Kidney (tissue), 14 donors: ENCODE results near the gene IL1F10. TPM values are rescaled to one million over a fixed set of nuclear protein-coding genes. Genes with fewer than 3 reads are reported as not detected.
"Not testable (repeated sequence)": the region's sequence is repeated elsewhere in the genome, so short reads cannot be mapped to it uniquely, and the experiment has no call there.

Source experiments
- DNase-seq, 5 donors: peaks; one replicate each; pipeline ENCODE4 v3.0.0-alpha.2; 2013 to 2020
- FAIRE-seq: peaks from 2 replicates; lab custom pipeline; 2012; peaks lifted over from hg19 to GRCh38; lab: Jason Lieb, UNC
- H3K27ac ChIP-seq, 2 donors: one replicate each; pipeline ENCODE4 v1.7.0; 2013; ENCODE audit warnings: low read depth in 2 of 2, low read length in 2 of 2, inconsistent platforms in 1 of 2
- H3K27me3 ChIP-seq: one replicate; pipeline ENCODE4 v1.7.1; 2013; ENCODE audit warnings: low read length, inconsistent platforms; ENCODE audit not compliant: control insufficient read depth, insufficient read depth
- H3K36me3 ChIP-seq, 3 donors: one replicate each; pipeline versions ENCODE4 v1.7.0 to v1.7.1; 2013; ENCODE audit warnings: low read length in 3 of 3, control low read depth in 1 of 3, inconsistent platforms in 1 of 3; ENCODE audit not compliant: insufficient read depth in 3 of 3, control insufficient read depth in 2 of 3
- H3K4me1 ChIP-seq, 3 donors: one replicate each; pipeline versions ENCODE4 v1.7.0 to v1.7.1; 2013; ENCODE audit warnings: low read length in 3 of 3, inconsistent platforms in 1 of 3, low read depth in 1 of 3; ENCODE audit not compliant: control insufficient read depth in 2 of 3, insufficient read depth in 2 of 3
- H3K4me3 ChIP-seq, 3 donors: one replicate each; pipeline versions ENCODE4 v1.7.0 to v1.8.1; 2013; ENCODE audit warnings: low read length in 3 of 3, control low read depth in 1 of 3, inconsistent platforms in 1 of 3
- H3K9ac ChIP-seq, 3 donors: one replicate each; pipeline versions ENCODE4 v1.7.0 to v1.7.1; 2013; ENCODE audit warnings: low read length in 3 of 3, control low read depth in 1 of 3, inconsistent platforms in 1 of 3
- H3K9me3 ChIP-seq, 3 donors: one replicate each; pipeline versions ENCODE4 v1.7.0 to v1.7.1; 2013; ENCODE audit warnings: low read length in 3 of 3, control low read depth in 1 of 3, inconsistent platforms in 1 of 3; ENCODE audit not compliant: control insufficient read depth in 2 of 3, insufficient read depth in 1 of 3
- CTCF ChIP-seq: IDR thresholded peaks from 3 replicates; pipeline ENCODE4 v1.5.1; 2012; ENCODE audit warnings: mild to moderate bottlenecking, moderate library complexity, borderline replicate concordance; ENCODE audit not compliant: insufficient read depth; ENCODE audit errors: extremely low read depth
- intact Hi-C: fragments of 100-400 bp; cut with DNase I; formaldehyde crosslinking; loops from one replicate; pipeline ENCODE4 v1.11.1; 2022
- polyA plus RNA-seq: library from polyadenylated mRNA; stranded (reverse); fragments of 350-450 nt; fragmentation: Illumina TruSeq; extraction: RNeasy Lipid Tissue Mini Kit (QIAGEN cat#74804); gene quantifications from one replicate; pipeline ENCODE4 v1.2.3, GENCODE V29; 2014; ENCODE audit warnings: low read depth, low replicate concordance; ENCODE audit not compliant: insufficient read depth
- total RNA-seq: library from RNA; stranded (reverse); fragmentation: NEBNext Ultra II Directional; extraction: Animal tissue kit (Norgen Biotek cat#: 25700); gene quantifications from one replicate; pipeline ENCODE4 v1.2.1, GENCODE V29; 2021
- donor health status: control.
- donor health status: control.
- donor health status: control.
- donor health status: control.
- donor health status: control.
- donor health status: DM: yes; HTN: yes; CAD: no.
- donor health status: Normal renal cell carcinoma (clear cell type).

Gene IL1F10
- total and polyA plus RNA-seq, 2 donors from 2014 or later: not detected

- intact Hi-C loops: no loop called here
These were observed 25.3 kb downstream of the IL1F10 start for GRCh38 chr2:113092864-113093612.

GRCh38 chr2:113093613-113093977, 25.8 kb downstream of the IL1F10 start:
- no peak overlapping the region for H3K27ac ChIP-seq
- H3K36me3 ChIP-seq: no peaks in the 10 kb centered on the region
- intact Hi-C loops: no loop called here
- H3K4me3 ChIP-seq: no peak overlapping the region
- H3K9me3 ChIP-seq: no peaks in the 10 kb centered on the region
- TF ChIP-seq CTCF: no peak
- no peak overlapping the region for H3K9ac ChIP-seq
- H3K27me3 ChIP-seq: no peaks in the 10 kb centered on the region
- FAIRE-seq: no peak
- H3K4me1 ChIP-seq: no peaks in the 10 kb centered on the region
- no peak for DNase-seq

More at GRCh38 chr2:113092864-113093612, 25.3 kb downstream of the IL1F10 start:
- H3K4me3 ChIP-seq: no peak overlapping the region
- H3K36me3 ChIP-seq: no peaks in the 10 kb centered on the region
- FAIRE-seq: no peak
- H3K9me3 ChIP-seq: no peaks in the 10 kb centered on the region
- H3K27me3 ChIP-seq: no peaks in the 10 kb centered on the region
- H3K9ac ChIP-seq: no peak overlapping the region
- no peaks in the 10 kb centered on the region for H3K4me1 ChIP-seq
- no peak overlapping the region for H3K27ac ChIP-seq
- no peak for TF ChIP-seq CTCF
- no peak for DNase-seq

- H3K27me3 ChIP-seq, H3K36me3 ChIP-seq, H3K9ac ChIP-seq, H3K4me1 ChIP-seq, H3K9me3 ChIP-seq, intact Hi-C loops, H3K27ac ChIP-seq, FAIRE-seq, DNase-seq, H3K4me3 ChIP-seq: not testable (repeated sequence)
These were observed 28.5 kb downstream of the IL1F10 start for GRCh38 chr2:113096306-113096705.

GRCh38 chr2:113096842-113097618, 29.3 kb downstream of the IL1F10 start:
- H3K4me1 ChIP-seq, H3K9ac ChIP-seq, H3K27me3 ChIP-seq, H3K4me3 ChIP-seq, H3K27ac ChIP-seq, H3K36me3 ChIP-seq, FAIRE-seq, H3K9me3 ChIP-seq, DNase-seq, intact Hi-C loops: not testable (repeated sequence)
